ENCODE data around the gene DNAJB6.

DNAJB6 gene

GRCh38 chr7:157459966-157460365 is 123.2 kb downstream of the DNAJB6 start:
- TF ChIP-seq FOXM1 (IDR thresholded peaks at IDR 0.05; ENCODE audit: borderline replicate concordance, low read depth) (no peak), EP300 (IDR thresholded peaks at IDR 0.05; ENCODE audit: borderline replicate concordance) (no peak), ZBTB7A (IDR thresholded peaks at IDR 0.05; ENCODE audit: low read depth) (no peak), EGR1 (IDR thresholded peaks at IDR 0.05) (no peak), CEBPB (IDR thresholded peaks at IDR 0.05) (no peak), RAD21 (IDR thresholded peaks at IDR 0.05; ENCODE audit: low read depth) (no peak), TAF1 (IDR thresholded peaks at IDR 0.05; ENCODE audit: low read depth) (no peak), REST (IDR thresholded peaks at IDR 0.05; ENCODE audit: low read depth) (no peak), TEAD4 (IDR thresholded peaks at IDR 0.05) (no peak), TCF12 (IDR thresholded peaks at IDR 0.05; ENCODE audit: low read depth) (no peak), CREB1 (IDR thresholded peaks at IDR 0.05; ENCODE audit: low read depth) (no peak)

GRCh38 chr7:157460721-157461120 is 123.9 kb downstream of the DNAJB6 start:
- TF ChIP-seq NFIC (IDR thresholded peaks at IDR 0.05) (no peak), RAD21 (IDR thresholded peaks at IDR 0.05; ENCODE audit: low read depth) (no peak), ZBTB7A (IDR thresholded peaks at IDR 0.05; ENCODE audit: low read depth) (no peak), YY1 (IDR thresholded peaks at IDR 0.05; ENCODE audit: low read depth) (no peak), TCF12 (IDR thresholded peaks at IDR 0.05; ENCODE audit: low read depth) (no peak), EP300 (IDR thresholded peaks at IDR 0.05; ENCODE audit: borderline replicate concordance) (no peak), USF1 (IDR thresholded peaks at IDR 0.05) (no peak), REST (IDR thresholded peaks at IDR 0.05; ENCODE audit: low read depth) (no peak), CREB1 (IDR thresholded peaks at IDR 0.05; ENCODE audit: low read depth) (no peak)

- no peak for TF ChIP-seq REST (IDR thresholded peaks at IDR 0.05; ENCODE audit: low read depth)
These were observed 125.0 kb downstream of the DNAJB6 start for GRCh38 chr7:157461573-157462418.

- TF ChIP-seq USF1 (IDR thresholded peaks at IDR 0.05) (no peak), TAF1 (IDR thresholded peaks at IDR 0.05; ENCODE audit: low read depth) (no peak), EGR1 (IDR thresholded peaks at IDR 0.05) (no peak), YY1 (IDR thresholded peaks at IDR 0.05; ENCODE audit: low read depth) (no peak), MAX (IDR thresholded peaks at IDR 0.05) (no peak), CEBPB (IDR thresholded peaks at IDR 0.05) (no peak), FOXM1 (IDR thresholded peaks at IDR 0.05; ENCODE audit: borderline replicate concordance, low read depth) (no peak)
These were observed 125.6 kb downstream of the DNAJB6 start for GRCh38 chr7:157462419-157462771.

- no peak for TF ChIP-seq EP300 (IDR thresholded peaks at IDR 0.05; ENCODE audit: borderline replicate concordance)
- TF ChIP-seq MAX (IDR thresholded peaks at IDR 0.05), result no peak
- no peak for TF ChIP-seq EGR1 (IDR thresholded peaks at IDR 0.05)
- no peak for TF ChIP-seq USF1 (IDR thresholded peaks at IDR 0.05)
- no peak for TF ChIP-seq RAD21 (IDR thresholded peaks at IDR 0.05; ENCODE audit: low read depth)
- TF ChIP-seq ZBTB7A (IDR thresholded peaks at IDR 0.05; ENCODE audit: low read depth), result no peak
- TF ChIP-seq YY1 (IDR thresholded peaks at IDR 0.05; ENCODE audit: low read depth), result no peak
- TF ChIP-seq CREB1 (IDR thresholded peaks at IDR 0.05; ENCODE audit: low read depth), result no peak
- TF ChIP-seq FOXM1 (IDR thresholded peaks at IDR 0.05; ENCODE audit: borderline replicate concordance, low read depth), result no peak
- no peak for TF ChIP-seq TCF12 (IDR thresholded peaks at IDR 0.05; ENCODE audit: low read depth)
- TF ChIP-seq TEAD4 (IDR thresholded peaks at IDR 0.05), result no peak
- no peak for TF ChIP-seq TAF1 (IDR thresholded peaks at IDR 0.05; ENCODE audit: low read depth)
These were observed 126.0 kb downstream of the DNAJB6 start for GRCh38 chr7:157462840-157463239.
